ENCODE data around the gene INSYN2A. TPM values are rescaled to one million over a fixed set of nuclear protein-coding genes. Genes with fewer than 3 reads are reported as not detected.

The INSYN2A gene
- total and polyA plus RNA-seq, 9 of the 15 experiments (the other 6 are each of a cell fraction or from before 2014, with no cell fraction given), result not detected

- H3K4me3 ChIP-seq, result no peak overlapping the region
- POLR2A ChIA-PET, result no interaction called here
- CTCF ChIA-PET (ENCODE audit: low intra/inter-chr PET ratio), result no interaction called here
Measured at GRCh38 chr10:127221281-127221680, 24.9 kb upstream of the INSYN2A start.

More at GRCh38 chr10:127221281-127221680, 24.9 kb upstream of the INSYN2A start:
- no peaks in the 10 kb centered on the region for H3K36me3 ChIP-seq (ENCODE audit: control insufficient read depth, insufficient read depth, low read length)
- H2AFZ ChIP-seq (ENCODE audit: low read depth, low read length), result no peak overlapping the region
- H3K27me3 ChIP-seq (ENCODE audit: control insufficient read depth in 2 of 2, insufficient read depth in 2 of 2, low read length in 2 of 2), result no peaks in the 10 kb centered on the region
- no peaks in the 10 kb centered on the region for H4K20me1 ChIP-seq (replicated peaks; ENCODE audit: control insufficient read depth, insufficient read depth, low read length)
- no peak overlapping the region for H3K27ac ChIP-seq (ENCODE audit: extremely low read depth, low read depth, low read length)
- ATAC-seq, result no peak
- FAIRE-seq, result no peak
- TF ChIP-seq PKNOX1 (IDR thresholded peaks at IDR 0.05) (no peak), ZNF699 (CRISPR knock-in tag; IDR thresholded peaks at IDR 0.05; ENCODE audit: insufficient replicate concordance) (no peak), ZBTB40 (IDR thresholded peaks at IDR 0.05) (no peak), ZBTB40 (CRISPR knock-in tag; IDR thresholded peaks at IDR 0.05) (no peak), IRF9 (tag; IDR thresholded peaks at IDR 0.05) (no peak)
- H3K9ac ChIP-seq (ENCODE audit: insufficient read depth in 1 of 2, low read depth in 2 of 2, low read length in 2 of 2), result no peak overlapping the region
- no peak for DNase-seq (ENCODE audit: extremely low read depth in 1 of 4, low spot score in 3 of 4)
- in situ Hi-C loops (cut with MboI), result no loop called here
- no peaks in the 10 kb centered on the region for H3K4me1 ChIP-seq (replicated peaks in 1 of 2; ENCODE audit: control insufficient read depth in 2 of 2, insufficient read depth in 2 of 2, low read length in 2 of 2)
- intact Hi-C loops (cut with micrococcal nuclease), result no loop called here
- no peaks in the 10 kb centered on the region for H3K9me3 ChIP-seq (replicated peaks; ENCODE audit: control insufficient read depth, insufficient read depth, low read depth, low read length)
- no peaks in the 10 kb centered on the region for H3K79me2 ChIP-seq (ENCODE audit: control insufficient read depth, insufficient read depth, low read length)
- WGBS (ENCODE audit: insufficient coverage, low coverage, missing lambda C conversion rate), result 0% methylated on average over 3 of the region's 3 CpGs
- no peak overlapping the region for H3K4me2 ChIP-seq (ENCODE audit: insufficient read depth, low read length)
- BruUV-seq (replicated peaks), result no TSS peak
- H3K9me1 ChIP-seq (ENCODE audit: control insufficient read depth, insufficient read depth, low read length), result no peaks in the 10 kb centered on the region
